Measurements from ENCODE around the gene TK1. TPM values are rescaled to one million over a fixed set of nuclear protein-coding genes. Genes with fewer than 3 reads are reported as not detected.

The TK1 gene
- polyA plus RNA-seq, 3 donors, result 0.67 to 2.0 (median 1.4) TPM

GRCh38 chr17:78174346-78174869 is 12.4 kb downstream of the TK1 start:
- Mint-ChIP-seq H3K9me3 (peaks cover 0 to 3% (median 0%) of the 10 kb centered on the region in 7 donors), H3K36me3 (peaks cover 37 to 50% of the 10 kb centered on the region in 2 donors), H3K4me1 (peaks cover 85% of the 10 kb centered on the region), H3K27ac (peak overlapping the region; percentile 93 to 98 (median 96)), H3K4me3 (peak overlapping the region; percentile 66 to 85), H3K27me3 (ENCODE audit: low read depth in 3 of 3) (no peaks in the 10 kb centered on the region)
- peak; percentile 82 for TF ChIP-seq CTCF (IDR thresholded peaks at IDR 0.05)
- peaks cover 40% of the 10 kb centered on the region for H3K79me2 ChIP-seq (ENCODE audit: insufficient read depth, low read length)
- H3K27me3 ChIP-seq (ENCODE audit: control insufficient read depth in 2 of 2, insufficient read depth in 2 of 2, low read length in 2 of 2), result no peaks in the 10 kb centered on the region
- peak overlapping the region; percentile 76 for H3K4me2 ChIP-seq (replicated peaks; ENCODE audit: extremely low read depth, low read length, poor library complexity, severe bottlenecking)
- peaks cover 81 to 83% of the 10 kb centered on the region in 2 donors for H3K4me1 ChIP-seq (ENCODE audit: control insufficient read depth in 1 of 2, insufficient read depth in 2 of 2, low read length in 2 of 2)
- peaks cover 11 to 16% of the 10 kb centered on the region in 2 donors for H3K36me3 ChIP-seq (replicated peaks in 1 of 2; ENCODE audit: control insufficient read depth in 1 of 2, insufficient read depth in 2 of 2, low read length in 2 of 2)
- WGBS (ENCODE audit: insufficient coverage), result 2% methylated on average over 15 of the region's 15 CpGs
- H3K27ac ChIP-seq (ENCODE audit: low read depth in 1 of 2, low read length in 2 of 2), result peak overlapping the region; percentile 82 to 86
- peak; percentile 64 to 82 (median 81) for DNase-seq
- H2AFZ ChIP-seq (ENCODE audit: insufficient read depth, low read depth, low read length, poor library complexity, severe bottlenecking), result no peak overlapping the region
- H3K4me3 ChIP-seq (replicated peaks in 1 of 3; ENCODE audit: low read depth in 2 of 3, low read length in 3 of 3), result peak overlapping the region in 1 of 3 experiments; percentile 85
- H4K20me1 ChIP-seq (ENCODE audit: insufficient read depth, low read length), result peaks cover 23% of the 10 kb centered on the region
- intact Hi-C loops (cut with micrococcal nuclease), result loop anchor here (5.0 kb wide), 3 partner anchors 37 to 62 kb away; partner anchors contain the start of gene TMC6 (in 1 of the 2)
- H3K9ac ChIP-seq (ENCODE audit: insufficient read depth, low read length, poor library complexity, severe bottlenecking), result peak overlapping the region; percentile 43
- no peaks in the 10 kb centered on the region for H3K9me3 ChIP-seq (replicated peaks in 1 of 2; ENCODE audit: control insufficient read depth in 1 of 2, insufficient read depth in 1 of 2, low read length in 2 of 2)

GRCh38 chr17:78173097-78173715 is 13.6 kb downstream of the TK1 start:
- Mint-ChIP-seq H3K9me3 (peaks cover 0 to 3% (median 0%) of the 10 kb centered on the region in 7 donors), H3K27me3 (ENCODE audit: low read depth in 3 of 3) (no peaks in the 10 kb centered on the region), H3K27ac (peak overlapping the region; percentile 93 to 98 (median 96)), H3K36me3 (peaks cover 34 to 48% of the 10 kb centered on the region in 2 donors), H3K4me3 (peak overlapping the region; percentile 66 to 85), H3K4me1 (peaks cover 78% of the 10 kb centered on the region)
- 65% methylated on average over 7 of the region's 11 CpGs for WGBS (ENCODE audit: insufficient coverage)
- Histone ChIP-seq H3K4me3 (replicated peaks in 1 of 3; ENCODE audit: low read depth in 2 of 3, low read length in 3 of 3) (peak overlapping the region in 1 of 3 experiments; percentile 85), H3K4me1 (ENCODE audit: control insufficient read depth in 1 of 2, insufficient read depth in 2 of 2, low read length in 2 of 2) (peaks cover 80 to 81% of the 10 kb centered on the region in 2 donors), H3K36me3 (replicated peaks in 1 of 2; ENCODE audit: control insufficient read depth in 1 of 2, insufficient read depth in 2 of 2, low read length in 2 of 2) (peaks cover 11 to 16% of the 10 kb centered on the region in 2 donors), H2AFZ (ENCODE audit: insufficient read depth, low read depth, low read length, poor library complexity, severe bottlenecking) (no peak overlapping the region), H3K27ac (ENCODE audit: low read depth in 1 of 2, low read length in 2 of 2) (peak overlapping the region; percentile 82 to 86), H3K9ac (ENCODE audit: insufficient read depth, low read length, poor library complexity, severe bottlenecking) (peak overlapping the region; percentile 43), H3K27me3 (ENCODE audit: control insufficient read depth in 2 of 2, insufficient read depth in 2 of 2, low read length in 2 of 2) (no peaks in the 10 kb centered on the region), H4K20me1 (ENCODE audit: insufficient read depth, low read length) (peaks cover 29% of the 10 kb centered on the region), H3K79me2 (ENCODE audit: insufficient read depth, low read length) (peaks cover 49% of the 10 kb centered on the region), H3K4me2 (replicated peaks; ENCODE audit: extremely low read depth, low read length, poor library complexity, severe bottlenecking) (peak overlapping the region; percentile 76), H3K9me3 (replicated peaks in 1 of 2; ENCODE audit: control insufficient read depth in 1 of 2, insufficient read depth in 1 of 2, low read length in 2 of 2) (no peaks in the 10 kb centered on the region)
- DNase-seq, result peak in 2 of 3 donors; percentile 38 to 68
- intact Hi-C loops (cut with micrococcal nuclease), result loop anchor here (5.0 kb wide), 3 partner anchors 36 to 61 kb away; partner anchors contain the start of gene TMC6 (in 1 of the 2)
- no peak for TF ChIP-seq CTCF (IDR thresholded peaks at IDR 0.05)
